ENCODE measurements around the gene MCCD1. TPM values are rescaled to one million over a fixed set of nuclear protein-coding genes. Genes with fewer than 3 reads are reported as not detected.

The MCCD1 gene
- total RNA-seq, 6 experiments from 2014 or later: not detected

DNA sequence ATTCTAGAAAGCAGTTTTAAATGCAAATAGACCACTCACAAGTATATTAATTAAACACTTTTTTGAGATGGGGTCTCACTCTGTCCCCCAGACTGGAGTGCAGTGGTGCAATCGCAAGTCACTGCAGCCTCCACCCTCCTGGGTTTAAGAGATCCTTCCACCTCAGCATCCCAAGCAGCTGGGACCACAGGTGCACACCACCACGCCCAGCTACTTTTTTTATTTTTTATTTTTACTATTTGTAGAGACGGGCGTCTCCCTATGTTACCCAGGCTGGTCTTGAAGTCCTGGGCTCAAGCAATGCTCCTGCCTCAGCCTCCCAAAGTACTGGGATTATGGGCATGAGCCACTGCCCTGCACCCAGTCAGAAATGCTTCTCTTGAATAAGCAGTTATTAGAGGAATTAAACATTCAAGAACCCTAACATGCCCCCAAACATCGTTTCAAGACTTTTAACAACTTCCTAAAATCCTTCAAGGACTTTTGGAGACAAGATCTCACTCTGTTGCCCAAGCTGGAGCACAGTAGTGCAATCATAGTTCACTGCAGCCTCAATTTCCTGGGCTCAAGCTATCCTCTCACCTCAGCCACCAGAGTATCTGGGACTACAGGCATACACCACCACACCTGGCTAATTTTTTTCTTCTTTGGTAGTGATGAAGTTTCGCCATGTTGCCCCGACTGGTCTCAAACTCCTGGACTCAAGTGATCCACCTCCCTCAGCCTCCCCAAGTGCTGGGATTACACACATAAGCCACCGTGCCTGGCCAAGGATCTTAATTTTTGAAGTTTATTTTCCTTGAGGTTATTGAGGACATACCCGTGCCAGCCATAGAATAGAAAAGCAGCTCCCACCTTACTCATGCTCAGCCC, 3.2 kb downstream of the MCCD1 start:
- DNase-seq: no peak
- no peak overlapping the region; the same call in 1 of the 2 replicates for H3K4me3 Mint-ChIP-seq

DNA sequence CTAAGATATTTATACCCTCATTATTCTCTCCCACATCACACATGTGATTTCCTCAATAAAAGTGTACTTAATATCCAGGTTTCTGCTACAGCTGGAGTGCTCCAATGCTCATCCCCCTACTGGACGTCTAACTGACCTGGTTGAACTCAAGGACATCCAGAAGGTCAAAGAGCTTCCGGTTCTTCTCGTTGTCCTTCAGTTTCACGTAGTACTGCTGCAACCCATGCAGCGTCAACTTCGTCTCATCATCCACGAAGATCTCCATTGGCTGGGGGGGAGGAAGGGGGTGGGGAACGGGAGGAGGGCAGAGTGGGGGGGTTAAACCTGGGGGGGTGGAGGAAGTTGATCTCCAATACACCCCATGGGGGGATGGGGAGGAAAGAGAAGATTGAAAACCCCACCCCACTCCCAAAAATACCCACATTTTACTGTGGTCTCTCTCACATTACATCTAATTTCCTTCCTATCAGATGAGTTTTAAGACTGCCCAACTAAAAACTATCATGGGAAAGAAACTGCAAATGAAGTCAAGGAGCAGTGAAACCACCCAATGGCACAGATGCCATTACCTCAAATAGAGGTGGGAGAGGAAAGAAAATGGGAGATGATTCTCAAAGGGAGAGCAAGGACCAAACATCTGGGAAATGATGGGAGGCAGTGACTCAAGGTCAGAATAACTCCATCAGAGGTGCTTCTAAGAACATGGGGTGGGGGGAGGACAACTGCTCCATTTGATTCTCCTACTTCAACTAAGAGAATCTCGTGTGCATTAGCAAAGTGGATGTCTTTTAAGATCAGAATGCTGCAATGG, 4.1 kb downstream of the MCCD1 start:
- Mint-ChIP-seq H3K4me1 (ENCODE audit: low read depth) (peaks cover 21% of the 10 kb centered on the region; the same call in 1 of the 2 replicates), H3K9me3 (no peaks in the 10 kb centered on the region), H3K36me3 (ENCODE audit: low read depth) (peaks cover 56% of the 10 kb centered on the region), H3K27me3 (ENCODE audit: insufficient read depth) (peaks cover 8% of the 10 kb centered on the region), H3K4me3 (no peak overlapping the region; the same call in 1 of the 2 replicates), H3K27ac (peak overlapping the region; percentile 69)
- TF ChIP-seq, protein P1, sequence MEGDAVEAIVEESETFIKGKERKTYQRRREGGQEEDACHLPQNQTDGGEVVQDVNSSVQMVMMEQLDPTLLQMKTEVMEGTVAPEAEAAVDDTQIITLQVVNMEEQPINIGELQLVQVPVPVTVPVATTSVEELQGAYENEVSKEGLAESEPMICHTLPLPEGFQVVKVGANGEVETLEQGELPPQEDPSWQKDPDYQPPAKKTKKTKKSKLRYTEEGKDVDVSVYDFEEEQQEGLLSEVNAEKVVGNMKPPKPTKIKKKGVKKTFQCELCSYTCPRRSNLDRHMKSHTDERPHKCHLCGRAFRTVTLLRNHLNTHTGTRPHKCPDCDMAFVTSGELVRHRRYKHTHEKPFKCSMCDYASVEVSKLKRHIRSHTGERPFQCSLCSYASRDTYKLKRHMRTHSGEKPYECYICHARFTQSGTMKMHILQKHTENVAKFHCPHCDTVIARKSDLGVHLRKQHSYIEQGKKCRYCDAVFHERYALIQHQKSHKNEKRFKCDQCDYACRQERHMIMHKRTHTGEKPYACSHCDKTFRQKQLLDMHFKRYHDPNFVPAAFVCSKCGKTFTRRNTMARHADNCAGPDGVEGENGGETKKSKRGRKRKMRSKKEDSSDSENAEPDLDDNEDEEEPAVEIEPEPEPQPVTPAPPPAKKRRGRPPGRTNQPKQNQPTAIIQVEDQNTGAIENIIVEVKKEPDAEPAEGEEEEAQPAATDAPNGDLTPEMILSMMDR (IDR thresholded peaks at IDR 0.05): no peak
- DNase-seq: no peak

More for the DNA sequence above, 3.2 kb downstream of the MCCD1 start:
- Mint-ChIP-seq H3K4me1 (ENCODE audit: low read depth) (peaks cover 27% of the 10 kb centered on the region), H3K36me3 (ENCODE audit: low read depth) (peaks cover 56% of the 10 kb centered on the region), H3K27me3 (ENCODE audit: insufficient read depth) (peaks cover 8% of the 10 kb centered on the region), H3K9me3 (no peaks in the 10 kb centered on the region), H3K27ac (peak overlapping the region; percentile 42; the same call in 1 of the 2 replicates)
- TF ChIP-seq, protein P1 (IDR thresholded peaks at IDR 0.05): no peak

DNA sequence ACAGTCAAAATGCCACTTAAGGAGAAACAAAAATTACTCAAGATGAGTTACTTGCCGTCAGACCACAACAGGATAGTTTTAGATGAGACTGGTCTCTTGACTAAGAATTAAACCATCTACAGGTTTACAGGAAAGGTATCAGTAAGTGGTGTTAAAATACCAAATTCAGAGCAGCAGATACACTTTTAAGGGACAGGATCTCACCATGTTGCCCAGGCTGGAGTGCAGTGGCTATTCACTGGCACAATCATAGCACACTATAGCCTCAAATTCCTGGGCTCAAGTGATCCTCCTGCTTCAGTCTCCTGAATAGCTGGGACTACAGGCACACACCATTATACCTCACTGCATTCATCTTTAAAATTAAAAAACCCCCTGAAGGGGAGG, 4.7 kb downstream of the MCCD1 start:
- H3K27ac Mint-ChIP-seq: peak overlapping the region; percentile 69
- peaks cover 8% of the 10 kb centered on the region for H3K27me3 Mint-ChIP-seq (ENCODE audit: insufficient read depth)
- peaks cover 60% of the 10 kb centered on the region for H3K36me3 Mint-ChIP-seq (ENCODE audit: low read depth)
- H3K9me3 Mint-ChIP-seq: no peaks in the 10 kb centered on the region
- DNase-seq: no peak
- peaks cover 24% of the 10 kb centered on the region for H3K4me1 Mint-ChIP-seq (ENCODE audit: low read depth)
- H3K4me3 Mint-ChIP-seq: no peak overlapping the region
- TF ChIP-seq, protein P1 (IDR thresholded peaks at IDR 0.05): no peak

DNA sequence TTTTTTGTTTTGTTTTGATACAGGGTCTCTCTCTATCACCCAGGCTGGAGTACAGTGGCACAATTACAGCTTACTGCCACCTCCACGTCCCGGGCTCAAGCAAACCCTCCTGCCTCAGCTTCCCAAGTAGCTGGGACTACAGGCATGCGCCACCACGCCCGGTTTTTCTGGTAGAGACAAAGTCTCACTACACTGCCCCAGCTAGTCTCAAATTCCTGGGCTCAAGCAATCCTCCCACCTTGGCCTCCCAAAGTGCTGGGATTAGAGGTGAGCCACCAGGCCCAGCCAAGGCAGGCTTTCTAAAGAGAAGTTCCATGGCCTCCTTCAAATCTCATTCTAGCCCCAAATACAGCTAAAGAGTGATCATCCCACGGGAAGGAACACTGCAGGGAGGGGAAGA, 5.2 kb downstream of the MCCD1 start:
- Mint-ChIP-seq H3K27me3 (ENCODE audit: insufficient read depth) (peaks cover 8% of the 10 kb centered on the region), H3K4me3 (no peak overlapping the region), H3K36me3 (ENCODE audit: low read depth) (peaks cover 65% of the 10 kb centered on the region), H3K27ac (peak overlapping the region; percentile 55), H3K4me1 (ENCODE audit: low read depth) (peaks cover 29% of the 10 kb centered on the region), H3K9me3 (no peaks in the 10 kb centered on the region)
- TF ChIP-seq, protein P1 (IDR thresholded peaks at IDR 0.05): no peak
- no peak for DNase-seq

DNA sequence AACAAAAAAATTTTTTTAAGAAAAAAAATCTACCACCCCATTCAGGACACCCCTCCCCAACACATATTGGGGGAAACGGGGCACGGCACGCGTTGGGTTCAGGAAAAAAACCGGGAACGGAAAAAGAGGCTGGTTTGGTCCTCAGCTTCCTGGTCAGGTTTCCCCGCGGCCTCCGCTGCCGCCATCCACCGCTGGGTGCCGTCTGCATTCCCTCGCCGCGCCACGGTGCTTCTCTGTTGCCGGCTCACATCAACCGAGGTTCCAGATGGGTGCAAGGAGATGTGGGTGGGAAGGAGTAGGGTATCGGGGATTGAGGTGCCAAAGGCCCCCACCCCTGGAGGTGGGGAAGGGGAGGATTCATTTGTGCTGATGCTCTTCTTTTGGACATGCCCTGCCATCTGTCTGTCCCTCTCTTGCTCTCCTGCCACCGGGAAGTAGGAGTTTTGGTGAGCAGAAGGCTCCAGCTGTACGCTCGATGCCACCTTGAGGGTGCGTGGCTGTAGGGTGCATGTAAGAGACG, 5.8 kb downstream of the MCCD1 start:
- peaks cover 35% of the 10 kb centered on the region for H3K4me1 Mint-ChIP-seq (ENCODE audit: low read depth)
- no peak for DNase-seq
- H3K27ac Mint-ChIP-seq: peak overlapping the region; percentile 55
- H3K36me3 Mint-ChIP-seq (ENCODE audit: low read depth): peaks cover 71% of the 10 kb centered on the region
- peaks cover 7% of the 10 kb centered on the region for H3K27me3 Mint-ChIP-seq (ENCODE audit: insufficient read depth)
- TF ChIP-seq, protein P1 (IDR thresholded peaks at IDR 0.05): no peak
- H3K9me3 Mint-ChIP-seq: no peaks in the 10 kb centered on the region
- H3K4me3 Mint-ChIP-seq: no peak overlapping the region
